SK-N-SH treated with all-trans-retinoic acid at 6 μM for 48 hours (cell line): ENCODE data around the gene CACNB2.
"Not testable (repeated sequence)": the region's sequence is repeated elsewhere in the genome, so short reads cannot be mapped to it uniquely, and the experiment has no call there.

Source experiments
- ATAC-seq: fragments of 200-7000 bp; cut with Tn5 transposase; 3 replicates; pipeline ENCODE4 v1.9.1; 2020; ENCODE audit warnings: mild to moderate bottlenecking, moderate library complexity
- ARNTL ChIP-seq: fragments of 450-650 bp; formaldehyde crosslinking; IDR thresholded peaks from 2 replicates; pipeline ENCODE4 v1.5.0; 2020; ENCODE audit warnings: low read depth, mild to moderate bottlenecking, moderate library complexity, borderline replicate concordance
- BACH2 ChIP-seq: fragments of 250-450 bp; sonication (Bioruptor Pico); IDR thresholded peaks from 2 replicates; pipeline ENCODE4 v1.9.0; 2021; ENCODE audit warnings: mild to moderate bottlenecking, borderline replicate concordance
- CREB5 ChIP-seq: fragments of 250-450 bp; sonication (Bioruptor Pico); IDR thresholded peaks from 2 replicates; pipeline ENCODE4 v1.5.1; 2020; ENCODE audit warnings: low read depth, mild to moderate bottlenecking, moderate library complexity
- CSDC2 ChIP-seq: fragments of 250-450 bp; sonication (Bioruptor Pico); IDR thresholded peaks from 2 replicates; pipeline ENCODE4 v1.5.0; 2020; ENCODE audit warnings: mild to moderate bottlenecking, moderate library complexity
- CSRNP3 ChIP-seq: fragments of 250-450 bp; sonication (Bioruptor Pico); IDR thresholded peaks from 2 replicates; pipeline ENCODE4 v1.5.1; 2021; ENCODE audit warnings: mild to moderate bottlenecking, moderate library complexity
- ESRRG ChIP-seq: fragments of 250-450 bp; sonication (Bioruptor Pico); IDR thresholded peaks from 2 replicates; pipeline ENCODE4 v1.6.1; 2021; ENCODE audit warnings: mild to moderate bottlenecking
- GLIS3 ChIP-seq: fragments of 250-450 bp; sonication (Bioruptor Pico); IDR thresholded peaks from 2 replicates; pipeline ENCODE4 v1.5.0; 2020; ENCODE audit warnings: mild to moderate bottlenecking, moderate library complexity
- ISL1 ChIP-seq: fragments of 250-450 bp; sonication (Bioruptor Pico); IDR thresholded peaks from 2 replicates; pipeline ENCODE4 v2.1.2; 2022; ENCODE audit warnings: mild to moderate bottlenecking, moderate library complexity
- OSR1 ChIP-seq: fragments of 250-450 bp; sonication (Bioruptor Pico); IDR thresholded peaks from 2 replicates; pipeline ENCODE4 v1.8.0; 2022; ENCODE audit warnings: moderate library complexity, mild to moderate bottlenecking, inconsistent platforms
- PATZ1 ChIP-seq: fragments of 250-450 bp; sonication (Bioruptor Pico); IDR thresholded peaks from 2 replicates; pipeline ENCODE4 v1.8.0; 2020; ENCODE audit warnings: mild to moderate bottlenecking, moderate library complexity, borderline replicate concordance
- POU6F1 ChIP-seq: fragments of 250-450 bp; sonication (Bioruptor Pico); IDR thresholded peaks from 2 replicates; pipeline ENCODE4 v1.8.0; 2021; ENCODE audit warnings: low read depth, mild to moderate bottlenecking, moderate library complexity, borderline replicate concordance
- PPARA ChIP-seq: fragments of 250-450 bp; sonication (Bioruptor Pico); IDR thresholded peaks from 2 replicates; pipeline ENCODE4 v1.5.0; 2020; ENCODE audit warnings: mild to moderate bottlenecking, borderline replicate concordance
- TCF4 ChIP-seq: fragments of 250-450 bp; sonication (Bioruptor Pico); IDR thresholded peaks from 2 replicates; pipeline ENCODE4 v1.8.0; 2021; ENCODE audit warnings: mild to moderate bottlenecking, moderate library complexity, borderline replicate concordance
- TOX ChIP-seq: fragments of 250-450 bp; sonication (Bioruptor Pico); IDR thresholded peaks from 2 replicates; pipeline ENCODE4 v1.8.0; 2021; ENCODE audit warnings: mild to moderate bottlenecking, moderate library complexity, borderline replicate concordance
- TSHZ2 ChIP-seq: fragments of 250-450 bp; sonication (Bioruptor Pico); IDR thresholded peaks from 2 replicates; pipeline ENCODE4 v1.5.0; 2020; ENCODE audit warnings: mild to moderate bottlenecking, moderate library complexity
- ZC3H10 ChIP-seq: fragments of 250-450 bp; sonication (Bioruptor Pico); IDR thresholded peaks from 2 replicates; pipeline ENCODE4 v1.5.1; 2021; ENCODE audit warnings: mild to moderate bottlenecking, moderate library complexity
- ZFP30 ChIP-seq: fragments of 450-650 bp; formaldehyde crosslinking; IDR thresholded peaks from 2 replicates; pipeline ENCODE4 v1.5.0; 2022; ENCODE audit warnings: mild to moderate bottlenecking, moderate library complexity
- ZNF565 ChIP-seq: fragments of 450-650 bp; formaldehyde crosslinking; conservative IDR thresholded peaks from 2 replicates; pipeline ENCODE4 v1.5.0; 2020; ENCODE audit warnings: low read depth, mild to moderate bottlenecking, moderate library complexity
- ZNF70 ChIP-seq: fragments of 450-650 bp; formaldehyde crosslinking; IDR thresholded peaks from 2 replicates; pipeline ENCODE4 v1.5.0; 2020; ENCODE audit warnings: mild to moderate bottlenecking, moderate library complexity
- ZNF8 ChIP-seq: fragments of 450-650 bp; formaldehyde crosslinking; IDR thresholded peaks from 2 replicates; pipeline ENCODE4 v1.5.0; 2020; ENCODE audit warnings: mild to moderate bottlenecking, moderate library complexity

CACNB2 gene

GRCh38 chr10:18155321-18155720, 15.1 kb downstream of the CACNB2 start:
- no peak for ATAC-seq
- TF ChIP-seq CSDC2: no peak
- no peak for TF ChIP-seq ARNTL (CRISPR knock-in tag)
- no peak for TF ChIP-seq ZC3H10 (CRISPR knock-in tag)
- TF ChIP-seq TCF4 (CRISPR knock-in tag): no peak
- TF ChIP-seq, all 23 proteins: peak for 0

- not testable (repeated sequence) for ATAC-seq
Measured at GRCh38 chr10:18156797-18157196, 16.6 kb downstream of the CACNB2 start.

- no peak for TF ChIP-seq ZNF8
- peak; percentile 21; the same call in 1 of the 2 replicates for TF ChIP-seq ISL1 (CRISPR knock-in tag)
- no peak for TF ChIP-seq ZFP30
- TF ChIP-seq BACH2 (CRISPR knock-in tag): no peak
- TF ChIP-seq ZC3H10 (CRISPR knock-in tag): 0 out of 2 replicates have a peak, but pooled peaks have one; percentile 41
- TF ChIP-seq ZNF565 (CRISPR knock-in tag): no peak
- TF ChIP-seq ZNF70 (CRISPR knock-in tag): no peak
- TF ChIP-seq ARNTL (CRISPR knock-in tag): no peak
- TF ChIP-seq PPARA (CRISPR knock-in tag): no peak
- no peak for TF ChIP-seq GLIS3 (CRISPR knock-in tag)
- TF ChIP-seq ESRRG (CRISPR knock-in tag): no peak
- TF ChIP-seq PATZ1 (CRISPR knock-in tag): peak; percentile 35; the same call in 1 of the 2 replicates
- TF ChIP-seq TOX (CRISPR knock-in tag): peak; percentile 28; the same call in 1 of the 2 replicates
- no peak for TF ChIP-seq POU6F1 (CRISPR knock-in tag)
- ATAC-seq: peak; percentile 60
Measured at GRCh38 chr10:18157881-18158280, 17.7 kb downstream of the CACNB2 start.

- ATAC-seq: peak; percentile 74
Measured at GRCh38 chr10:18158773-18159265, 18.6 kb downstream of the CACNB2 start.

GRCh38 chr10:18159557-18159956, 19.3 kb downstream of the CACNB2 start:
- peak; percentile 79 for ATAC-seq
- TF ChIP-seq CSRNP3 (CRISPR knock-in tag) (peak; percentile 99), CREB5 (CRISPR knock-in tag) (peak; percentile 94), TOX (CRISPR knock-in tag) (peak; percentile 100), OSR1 (CRISPR knock-in tag) (no peak), PATZ1 (CRISPR knock-in tag) (peak; percentile 94), TCF4 (CRISPR knock-in tag) (peak; percentile 95), CSDC2 (peak; percentile 75; the same call in 1 of the 2 replicates), ZNF8 (no peak; the same call in 1 of the 2 replicates), GLIS3 (CRISPR knock-in tag) (peak; percentile 97), ZFP30 (no peak; the same call in 1 of the 2 replicates), TSHZ2 (peak; percentile 97), ZNF565 (CRISPR knock-in tag) (no peak), ESRRG (CRISPR knock-in tag) (peak; percentile 94; the same call in 1 of the 2 replicates)

More at GRCh38 chr10:18158773-18159265, 18.6 kb downstream of the CACNB2 start:
- no peak for TF ChIP-seq ZNF8
- peak; percentile 55 for TF ChIP-seq ISL1 (CRISPR knock-in tag)
- no peak for TF ChIP-seq GLIS3 (CRISPR knock-in tag)
